BJ (cell line): ENCODE data around the gene MYH6. TPM values are rescaled to one million over a fixed set of nuclear protein-coding genes. Genes with fewer than 3 reads are reported as not detected.

Experiments
- CTCF ChIA-PET: fragments of 350-600 bp; formaldehyde crosslinking; extraction: SDS; loops from one replicate; lab custom pipeline; 2021; ENCODE audit warnings: antibody characterized with exemption, inconsistent platforms; lab: Yijun Ruan, JAX
- POLR2A ChIA-PET: fragments of 300-600 bp; sonication (Branson Sonifier 250); formaldehyde crosslinking; extraction: SDS; loops from one replicate; lab custom pipeline; 2021; ENCODE audit warnings: antibody characterized with exemption; lab: Charles Lee
- DNase-seq: peaks from one replicate; pipeline ENCODE4 v3.0.0-alpha.2; 2011; ENCODE audit warnings: low read depth
- H3K27me3 ChIP-seq: 2 replicates; pipeline ENCODE4 v1.6.0; 2011; ENCODE audit warnings: low read length; ENCODE audit not compliant: control insufficient read depth, insufficient read depth
- H3K36me3 ChIP-seq: 2 replicates; pipeline ENCODE4 v1.5.1; 2011; ENCODE audit warnings: low read length; ENCODE audit not compliant: control insufficient read depth, insufficient read depth
- H3K4me3 ChIP-seq: 2 replicates; pipeline ENCODE4 v1.5.1; 2011; ENCODE audit warnings: low read depth, mild to moderate bottlenecking, control low read depth, low read length
- polyA plus RNA-seq: library from polyadenylated mRNA; depleted of rRNA; stranded (reverse); fragments of >200 nt; gene quantifications from 2 replicates; pipeline ENCODE4 v1.2.3, GENCODE V29; 2011
- TF ChIP-seq, protein P1 (sequence below): IDR thresholded peaks from 2 replicates; pipeline ENCODE4 v1.5.1; 2011; ENCODE audit warnings: low read depth, mild to moderate bottlenecking, control low read depth, inconsistent platforms, low read length, moderate library complexity; ENCODE audit not compliant: insufficient read depth

The MYH6 gene
- polyA plus RNA-seq, 1 experiment, result not detected

- no peak for DNase-seq
- no peak overlapping the region for H3K4me3 ChIP-seq
- peaks cover 4% of the 10 kb centered on the region; the same call in 1 of the 2 replicates for H3K27me3 ChIP-seq
- TF ChIP-seq, protein P1, sequence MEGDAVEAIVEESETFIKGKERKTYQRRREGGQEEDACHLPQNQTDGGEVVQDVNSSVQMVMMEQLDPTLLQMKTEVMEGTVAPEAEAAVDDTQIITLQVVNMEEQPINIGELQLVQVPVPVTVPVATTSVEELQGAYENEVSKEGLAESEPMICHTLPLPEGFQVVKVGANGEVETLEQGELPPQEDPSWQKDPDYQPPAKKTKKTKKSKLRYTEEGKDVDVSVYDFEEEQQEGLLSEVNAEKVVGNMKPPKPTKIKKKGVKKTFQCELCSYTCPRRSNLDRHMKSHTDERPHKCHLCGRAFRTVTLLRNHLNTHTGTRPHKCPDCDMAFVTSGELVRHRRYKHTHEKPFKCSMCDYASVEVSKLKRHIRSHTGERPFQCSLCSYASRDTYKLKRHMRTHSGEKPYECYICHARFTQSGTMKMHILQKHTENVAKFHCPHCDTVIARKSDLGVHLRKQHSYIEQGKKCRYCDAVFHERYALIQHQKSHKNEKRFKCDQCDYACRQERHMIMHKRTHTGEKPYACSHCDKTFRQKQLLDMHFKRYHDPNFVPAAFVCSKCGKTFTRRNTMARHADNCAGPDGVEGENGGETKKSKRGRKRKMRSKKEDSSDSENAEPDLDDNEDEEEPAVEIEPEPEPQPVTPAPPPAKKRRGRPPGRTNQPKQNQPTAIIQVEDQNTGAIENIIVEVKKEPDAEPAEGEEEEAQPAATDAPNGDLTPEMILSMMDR, result no peak
- CTCF ChIA-PET, result no interaction called here
- POLR2A ChIA-PET, result no interaction called here
- H3K36me3 ChIP-seq, result no peaks in the 10 kb centered on the region
Observed at GRCh38 chr14:23415821-23416778, 8.0 kb upstream of the MYH6 start.

- POLR2A ChIA-PET, result no interaction called here
- Histone ChIP-seq H3K36me3 (no peaks in the 10 kb centered on the region), H3K4me3 (no peak overlapping the region), H3K27me3 (peaks cover 4% of the 10 kb centered on the region)
- no peak for DNase-seq
- CTCF ChIA-PET, result interaction anchor here (1.5 kb wide), 1 partner anchor 35 kb away, joined by 4 read pairs; no protein-coding TSS in a partner anchor
- TF ChIP-seq, protein P1, result no peak
Observed at GRCh38 chr14:23414906-23415820, 7.1 kb upstream of the MYH6 start.

GRCh38 chr14:23414254-23414653 is 6.2 kb upstream of the MYH6 start:
- DNase-seq, result no peak
- Histone ChIP-seq H3K27me3 (peaks cover 4% of the 10 kb centered on the region), H3K4me3 (no peak overlapping the region), H3K36me3 (no peaks in the 10 kb centered on the region)
- ChIA-PET CTCF (interaction anchor here (1.5 kb wide), 1 partner anchor 34 kb away, joined by 4 read pairs; no protein-coding TSS in a partner anchor), POLR2A (no interaction called here)
- TF ChIP-seq, protein P1, result no peak

DNA sequence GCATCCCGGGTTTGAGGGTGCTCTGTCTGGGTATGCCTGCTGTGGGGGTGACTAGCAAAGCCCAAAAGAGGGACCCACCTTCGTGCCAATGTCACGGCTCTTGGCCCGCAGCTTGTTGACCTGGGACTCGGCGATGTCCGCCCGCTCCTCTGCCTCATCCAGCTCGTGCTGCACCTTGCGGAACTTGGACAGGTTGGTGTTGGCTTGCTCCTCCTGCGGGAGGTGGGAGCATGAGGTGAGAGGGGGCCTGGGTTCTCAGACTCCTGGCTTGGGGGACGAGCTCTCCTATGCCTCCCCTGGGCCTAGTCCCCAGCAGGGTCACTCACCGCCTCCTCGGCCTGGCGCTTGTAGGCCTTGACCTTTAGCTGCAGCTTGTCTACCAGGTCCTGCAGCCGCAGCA is 5.6 kb upstream of the MYH6 start:
- H3K27me3 ChIP-seq, result peaks cover 2% of the 10 kb centered on the region
- POLR2A ChIA-PET, result no interaction called here
- CTCF ChIA-PET, result interaction anchor here (1.5 kb wide), 1 partner anchor 34 kb away, joined by 4 read pairs; no protein-coding TSS in a partner anchor
- no peak for DNase-seq
- H3K36me3 ChIP-seq, result no peaks in the 10 kb centered on the region
- TF ChIP-seq, protein P1, result no peak
- H3K4me3 ChIP-seq, result no peak overlapping the region
